ENCODE data around the gene ATP2A1.
"Not testable (repeated sequence)": the region's sequence is repeated elsewhere in the genome, so short reads cannot be mapped to it uniquely, and the experiment has no call there.

ATP2A1 gene

GRCh38 chr16:28872952-28873351 lies 5.3 kb upstream of the ATP2A1 start:
- Mint-ChIP-seq H3K9me3 (no peaks in the 10 kb centered on the region), H3K36me3 (peaks cover 49% of the 10 kb centered on the region), H3K27ac (peak overlapping the region; percentile 34), H3K4me3 (no peak overlapping the region), H3K4me1 (peaks cover 4% of the 10 kb centered on the region)
- DNase-seq (ENCODE audit: low spot score in 2 of 2) (no peak), ATAC-seq (no peak)

GRCh38 chr16:28873543-28874201 lies 4.6 kb upstream of the ATP2A1 start:
- H3K4me1 Mint-ChIP-seq = peaks cover 11% of the 10 kb centered on the region
- peak; percentile 77 for ATAC-seq
- peak; percentile 64 to 80 for DNase-seq (ENCODE audit: low spot score in 2 of 2)
- H3K4me3 Mint-ChIP-seq = no peak overlapping the region
- peak overlapping the region; percentile 34 for H3K27ac Mint-ChIP-seq
- H3K36me3 Mint-ChIP-seq = peaks cover 42% of the 10 kb centered on the region
- H3K9me3 Mint-ChIP-seq = no peaks in the 10 kb centered on the region

- no peak overlapping the region for H3K4me3 Mint-ChIP-seq
- ATAC-seq (no peak), DNase-seq (ENCODE audit: low spot score in 2 of 2) (no peak)
- no peak overlapping the region for H3K27ac Mint-ChIP-seq
- no peaks in the 10 kb centered on the region for H3K9me3 Mint-ChIP-seq
- peaks cover 35% of the 10 kb centered on the region for H3K36me3 Mint-ChIP-seq
- H3K4me1 Mint-ChIP-seq = peaks cover 18% of the 10 kb centered on the region
These were observed 3.9 kb upstream of the ATP2A1 start for GRCh38 chr16:28874406-28874805.

GRCh38 chr16:28875134-28876018 lies 2.9 kb upstream of the ATP2A1 start:
- Mint-ChIP-seq H3K9me3 (no peaks in the 10 kb centered on the region), H3K4me3 (no peak overlapping the region), H3K4me1 (peaks cover 26% of the 10 kb centered on the region), H3K36me3 (peaks cover 25% of the 10 kb centered on the region), H3K27ac (no peak overlapping the region)
- no peak for ATAC-seq
- DNase-seq (ENCODE audit: low spot score in 2 of 2) = no peak

GRCh38 chr16:28876019-28876659 lies 2.1 kb upstream of the ATP2A1 start:
- Mint-ChIP-seq H3K36me3 (peaks cover 17% of the 10 kb centered on the region), H3K4me3 (no peak overlapping the region), H3K9me3 (no peaks in the 10 kb centered on the region), H3K4me1 (peaks cover 34% of the 10 kb centered on the region), H3K27ac (no peak overlapping the region)
- DNase-seq (ENCODE audit: low spot score in 2 of 2) = no peak
- no peak for ATAC-seq

GRCh38 chr16:28876973-28877654 lies 1.2 kb upstream of the ATP2A1 start:
- no peaks in the 10 kb centered on the region for H3K9me3 Mint-ChIP-seq
- peak overlapping the region; percentile 32 for H3K27ac Mint-ChIP-seq
- DNase-seq (ENCODE audit: low spot score in 2 of 2) (no peak), ATAC-seq (no peak)
- peaks cover 37% of the 10 kb centered on the region for H3K4me1 Mint-ChIP-seq
- no peak overlapping the region for H3K4me3 Mint-ChIP-seq
- peaks cover 17% of the 10 kb centered on the region for H3K36me3 Mint-ChIP-seq

GRCh38 chr16:28877655-28878000 lies 660 bp upstream of the ATP2A1 start:
- Mint-ChIP-seq H3K4me1 (peaks cover 37% of the 10 kb centered on the region), H3K4me3 (peak overlapping the region; percentile 86)

GRCh38 chr16:28879261-28879840 lies 1.1 kb downstream of the ATP2A1 start:
- H3K36me3 Mint-ChIP-seq = peaks cover 11% of the 10 kb centered on the region
- peak overlapping the region; percentile 86 for H3K4me3 Mint-ChIP-seq
- H3K4me1 Mint-ChIP-seq = peaks cover 37% of the 10 kb centered on the region
- peak overlapping the region; percentile 88 for H3K27ac Mint-ChIP-seq
- ATAC-seq (peak; percentile 54), DNase-seq (ENCODE audit: low spot score in 2 of 2) (no peak)
- no peaks in the 10 kb centered on the region for H3K9me3 Mint-ChIP-seq

More at GRCh38 chr16:28877655-28878000, 660 bp upstream of the ATP2A1 start:
- ATAC-seq = no peak
- Mint-ChIP-seq H3K9me3 (no peaks in the 10 kb centered on the region), H3K27ac (peak overlapping the region; percentile 32), H3K36me3 (peaks cover 17% of the 10 kb centered on the region)
- no peak for DNase-seq (ENCODE audit: low spot score in 2 of 2)

GRCh38 chr16:28879841-28880588 lies 1.7 kb downstream of the ATP2A1 start:
- peak; percentile 72 to 89 for DNase-seq (ENCODE audit: low spot score in 2 of 2)
- Mint-ChIP-seq H3K36me3 (peaks cover 7% of the 10 kb centered on the region), H3K4me3 (peak overlapping the region; percentile 86), H3K27ac (peak overlapping the region; percentile 88), H3K4me1 (peaks cover 37% of the 10 kb centered on the region), H3K9me3 (no peaks in the 10 kb centered on the region)
- peak; percentile 96 for ATAC-seq

GRCh38 chr16:28880589-28880915 lies 2.3 kb downstream of the ATP2A1 start:
- Mint-ChIP-seq H3K4me1 (peaks cover 37% of the 10 kb centered on the region), H3K36me3 (peaks cover 2% of the 10 kb centered on the region), H3K27ac (peak overlapping the region; percentile 88), H3K4me3 (peak overlapping the region; percentile 86), H3K9me3 (no peaks in the 10 kb centered on the region)
- ATAC-seq = no peak
- no peak for DNase-seq (ENCODE audit: low spot score in 2 of 2)

- no peak for DNase-seq (ENCODE audit: low spot score in 2 of 2)
- Mint-ChIP-seq H3K4me3 (peak overlapping the region; percentile 86), H3K36me3 (no peaks in the 10 kb centered on the region), H3K27ac (peak overlapping the region; percentile 88), H3K4me1 (peaks cover 37% of the 10 kb centered on the region), H3K9me3 (no peaks in the 10 kb centered on the region)
- ATAC-seq = no peak
These were observed 2.7 kb downstream of the ATP2A1 start for GRCh38 chr16:28880955-28881354.

- not testable (repeated sequence) for DNase-seq (ENCODE audit: low spot score in 2 of 2); H3K36me3 Mint-ChIP-seq; ATAC-seq; H3K9me3 Mint-ChIP-seq; H3K27ac Mint-ChIP-seq
- H3K4me1 Mint-ChIP-seq = peaks cover 37% of the 10 kb centered on the region
- H3K4me3 Mint-ChIP-seq = peak overlapping the region; percentile 86
These were observed 3.3 kb downstream of the ATP2A1 start for GRCh38 chr16:28881565-28881964.

GRCh38 chr16:28882551-28883160 lies 4.4 kb downstream of the ATP2A1 start:
- ATAC-seq = no peak
- Mint-ChIP-seq H3K9me3 (no peaks in the 10 kb centered on the region), H3K36me3 (no peaks in the 10 kb centered on the region), H3K4me3 (no peak overlapping the region), H3K27ac (no peak overlapping the region), H3K4me1 (peaks cover 37% of the 10 kb centered on the region)
- DNase-seq (ENCODE audit: low spot score in 2 of 2) = no peak
